CD4-positive, alpha-beta T cell treated with Interleukin-21 for 1 hour (primary cell): ENCODE results near the gene TMEM178A.
"Not testable (repeated sequence)": the region's sequence is repeated elsewhere in the genome, so short reads cannot be mapped to it uniquely, and the experiment has no call there.

Source experiments
- DNase-seq: peaks from one replicate; pipeline ENCODE4 v3.0.0-alpha.2; 2020

TMEM178A gene

GRCh38 chr2:39718483-39718882, 52.8 kb downstream of the TMEM178A start:
- no peak for DNase-seq

GRCh38 chr2:39719317-39719716, 53.6 kb downstream of the TMEM178A start:
- no peak for DNase-seq

- no peak for DNase-seq
Observed at GRCh38 chr2:39720970-39721369, 55.3 kb downstream of the TMEM178A start.

- no peak for DNase-seq
Observed at GRCh38 chr2:39723497-39723896, 57.8 kb downstream of the TMEM178A start.

- DNase-seq: no peak
Observed at GRCh38 chr2:39723946-39724827, 58.5 kb downstream of the TMEM178A start.

GRCh38 chr2:39724828-39725144, 59.1 kb downstream of the TMEM178A start:
- DNase-seq: no peak

GRCh38 chr2:39725401-39725800, 59.7 kb downstream of the TMEM178A start:
- no peak for DNase-seq

- not testable (repeated sequence) for DNase-seq
Observed at GRCh38 chr2:39728085-39728484, 62.4 kb downstream of the TMEM178A start.

- DNase-seq: no peak
Observed at GRCh38 chr2:39728941-39729351, 63.2 kb downstream of the TMEM178A start.

- no peak for DNase-seq
Observed at GRCh38 chr2:39730276-39730675, 64.6 kb downstream of the TMEM178A start.

- DNase-seq: no peak
Observed at GRCh38 chr2:39730685-39731302, 65.1 kb downstream of the TMEM178A start.

GRCh38 chr2:39731546-39731945, 65.8 kb downstream of the TMEM178A start:
- no peak for DNase-seq

- no peak for DNase-seq
Observed at GRCh38 chr2:39732482-39732881, 66.8 kb downstream of the TMEM178A start.

- DNase-seq: no peak
Observed at GRCh38 chr2:39733070-39733674, 67.5 kb downstream of the TMEM178A start.

GRCh38 chr2:39734445-39734844, 68.7 kb downstream of the TMEM178A start:
- DNase-seq: no peak

GRCh38 chr2:39735648-39736047, 69.9 kb downstream of the TMEM178A start:
- DNase-seq: no peak

GRCh38 chr2:39736640-39737039, 70.9 kb downstream of the TMEM178A start:
- no peak for DNase-seq

- no peak for DNase-seq
Observed at GRCh38 chr2:39737661-39738060, 71.9 kb downstream of the TMEM178A start.

- DNase-seq: no peak
Observed at GRCh38 chr2:39738936-39739335, 73.2 kb downstream of the TMEM178A start.

GRCh38 chr2:39739386-39739785, 73.7 kb downstream of the TMEM178A start:
- no peak for DNase-seq

- no peak for DNase-seq
Observed at GRCh38 chr2:39741871-39742270, 76.2 kb downstream of the TMEM178A start.

GRCh38 chr2:39743269-39743776, 77.6 kb downstream of the TMEM178A start:
- DNase-seq: no peak

GRCh38 chr2:39755466-39755865, 89.7 kb downstream of the TMEM178A start:
- DNase-seq: no peak

- no peak for DNase-seq
Observed at GRCh38 chr2:39757156-39757555, 91.4 kb downstream of the TMEM178A start.
